Astrocyte (in vitro differentiated cells and primary cell): ENCODE data around the gene MDN1. TPM values are rescaled to one million over a fixed set of nuclear protein-coding genes. Genes with fewer than 3 reads are reported as not detected.
"Not testable (repeated sequence)": the region's sequence is repeated elsewhere in the genome, so short reads cannot be mapped to it uniquely, and the experiment has no call there.

Experiments
- DNase-seq: peaks from one replicate; pipeline ENCODE4 v3.0.0-alpha.2; 2010; ENCODE audit warnings: low read depth
- FAIRE-seq: peaks from 2 replicates; lab custom pipeline; 2011; peaks lifted over from hg19 to GRCh38; lab: Jason Lieb, UNC
- H2AFZ ChIP-seq: 2 replicates; pipeline ENCODE4 v1.6.0; 2012; ENCODE audit warnings: low read depth, low read length, inconsistent platforms
- H3K27ac ChIP-seq: 2 replicates; pipeline ENCODE4 v1.5.1; 2011; ENCODE audit warnings: low read depth, low read length, inconsistent platforms
- H3K27me3 ChIP-seq: 2 replicates; pipeline ENCODE4 v1.6.0; 2011; ENCODE audit warnings: low read length, inconsistent platforms; ENCODE audit not compliant: insufficient read depth
- H3K36me3 ChIP-seq: 2 replicates; pipeline ENCODE4 v1.5.1; 2011; ENCODE audit warnings: low read length, inconsistent platforms; ENCODE audit not compliant: insufficient read depth
- H3K4me1 ChIP-seq: 2 replicates; pipeline ENCODE4 v1.5.1; 2011; ENCODE audit warnings: low read length, inconsistent platforms; ENCODE audit not compliant: insufficient read depth
- H3K4me2 ChIP-seq: 2 replicates; pipeline ENCODE4 v1.6.0; 2012; ENCODE audit warnings: low read length, inconsistent platforms
- H3K4me3 ChIP-seq: 2 replicates; pipeline ENCODE4 v1.5.1; 2011; ENCODE audit warnings: low read depth, mild to moderate bottlenecking, low read length, inconsistent platforms; ENCODE audit not compliant: insufficient read depth
- H3K79me2 ChIP-seq: 2 replicates; pipeline ENCODE4 v1.6.0; 2012; ENCODE audit warnings: mild to moderate bottlenecking, low read length, inconsistent platforms; ENCODE audit not compliant: insufficient read depth
- H3K9ac ChIP-seq: 2 replicates; pipeline ENCODE4 v1.6.0; 2012; ENCODE audit warnings: mild to moderate bottlenecking, low read length, inconsistent platforms
- H3K9me3 ChIP-seq: 2 replicates; pipeline ENCODE4 v1.5.1; 2012; ENCODE audit warnings: low read depth, mild to moderate bottlenecking, low read length, inconsistent platforms; ENCODE audit not compliant: insufficient read depth
- H4K20me1 ChIP-seq: 2 replicates; pipeline ENCODE4 v1.6.0; 2012; ENCODE audit warnings: low read length, inconsistent platforms; ENCODE audit not compliant: insufficient read depth
- H3K27ac Mint-ChIP-seq: one replicate; pipeline ENCODE4 v1.8.0; 2021; ENCODE audit warnings: mild to moderate bottlenecking, mixed read lengths; ENCODE audit not compliant: unreplicated experiment
- H3K27me3 Mint-ChIP-seq: one replicate; pipeline ENCODE4 v1.8.0; 2021; ENCODE audit warnings: low read depth, mixed read lengths; ENCODE audit not compliant: unreplicated experiment
- H3K36me3 Mint-ChIP-seq: one replicate; pipeline ENCODE4 v1.8.0; 2021; ENCODE audit warnings: low read depth, mixed read lengths; ENCODE audit not compliant: unreplicated experiment
- H3K4me1 Mint-ChIP-seq: one replicate; pipeline ENCODE4 v1.8.0; 2021; ENCODE audit warnings: low read depth, mixed read lengths; ENCODE audit not compliant: unreplicated experiment
- H3K4me3 Mint-ChIP-seq: one replicate; pipeline ENCODE4 v1.8.0; 2021; ENCODE audit warnings: mild to moderate bottlenecking, moderate library complexity, mixed read lengths; ENCODE audit not compliant: unreplicated experiment
- H3K9me3 Mint-ChIP-seq: one replicate; pipeline ENCODE4 v1.8.0; 2021; ENCODE audit warnings: mild to moderate bottlenecking, mixed read lengths; ENCODE audit not compliant: unreplicated experiment
- CTCF ChIP-seq: IDR thresholded peaks from 2 replicates; pipeline ENCODE4 v1.5.1; 2011; ENCODE audit warnings: low read depth, mild to moderate bottlenecking, inconsistent platforms, low read length, moderate library complexity; ENCODE audit not compliant: insufficient read depth
- EZH2 ChIP-seq: IDR thresholded peaks from 2 replicates; pipeline ENCODE4 v1.6.1; 2012; ENCODE audit warnings: mild to moderate bottlenecking, low read length, inconsistent platforms; ENCODE audit not compliant: insufficient read depth
- total RNA-seq: library from RNA; stranded (reverse); gene quantifications from 2 replicates; pipeline ENCODE4 v1.2.1, GENCODE V29; 2021

The MDN1 gene
- total RNA-seq, 1 donor from 2014 or later = 35.7 TPM

DNA sequence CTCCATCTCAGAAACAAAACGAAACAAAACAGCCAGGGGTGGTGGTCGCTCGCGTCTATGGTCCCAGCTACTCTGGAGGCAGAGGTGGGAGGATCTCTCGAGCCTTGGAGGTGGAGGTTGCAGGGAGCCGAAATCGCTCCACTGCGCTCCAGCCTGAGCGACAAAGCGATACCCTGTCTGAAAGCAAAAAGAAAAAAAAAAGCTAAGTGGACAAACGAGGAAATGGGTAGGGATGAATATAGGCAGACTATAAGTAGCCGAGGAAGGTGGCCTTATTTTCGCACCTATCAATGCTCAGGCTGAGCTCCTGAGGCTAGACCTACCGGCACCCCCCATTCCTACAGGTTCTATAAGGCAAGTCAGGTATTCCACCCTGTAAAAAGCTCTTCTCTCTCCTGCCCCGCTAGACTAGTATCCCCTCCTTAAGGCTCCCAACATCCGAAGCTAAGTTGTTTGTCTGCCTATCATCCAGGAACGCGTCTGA, 9.4 kb upstream of the MDN1 start:
- H3K4me2 ChIP-seq = peak overlapping the region; percentile 93
- H3K4me3 ChIP-seq = peak overlapping the region; percentile 87
- H3K36me3 Mint-ChIP-seq = peaks cover 7% of the 10 kb centered on the region
- peak overlapping the region; percentile 55 for H3K27ac ChIP-seq
- H3K27ac Mint-ChIP-seq = peak overlapping the region; percentile 58
- no peaks in the 10 kb centered on the region for H4K20me1 ChIP-seq
- no peaks in the 10 kb centered on the region for H3K27me3 Mint-ChIP-seq
- H3K9me3 ChIP-seq = no peaks in the 10 kb centered on the region
- no peak for FAIRE-seq
- TF ChIP-seq EZH2 (no peak), CTCF (no peak)
- peak overlapping the region; percentile 84 for H3K9ac ChIP-seq
- peaks cover 13% of the 10 kb centered on the region for H3K4me1 ChIP-seq
- H3K36me3 ChIP-seq = peaks cover 6% of the 10 kb centered on the region
- H3K79me2 ChIP-seq = peaks cover 24% of the 10 kb centered on the region
- peak overlapping the region; percentile 84 for H3K4me3 Mint-ChIP-seq
- no peaks in the 10 kb centered on the region for H3K27me3 ChIP-seq
- H3K9me3 Mint-ChIP-seq = no peaks in the 10 kb centered on the region
- H3K4me1 Mint-ChIP-seq = peaks cover 10% of the 10 kb centered on the region
- H2AFZ ChIP-seq = peak overlapping the region; percentile 88
- DNase-seq = no peak

DNA sequence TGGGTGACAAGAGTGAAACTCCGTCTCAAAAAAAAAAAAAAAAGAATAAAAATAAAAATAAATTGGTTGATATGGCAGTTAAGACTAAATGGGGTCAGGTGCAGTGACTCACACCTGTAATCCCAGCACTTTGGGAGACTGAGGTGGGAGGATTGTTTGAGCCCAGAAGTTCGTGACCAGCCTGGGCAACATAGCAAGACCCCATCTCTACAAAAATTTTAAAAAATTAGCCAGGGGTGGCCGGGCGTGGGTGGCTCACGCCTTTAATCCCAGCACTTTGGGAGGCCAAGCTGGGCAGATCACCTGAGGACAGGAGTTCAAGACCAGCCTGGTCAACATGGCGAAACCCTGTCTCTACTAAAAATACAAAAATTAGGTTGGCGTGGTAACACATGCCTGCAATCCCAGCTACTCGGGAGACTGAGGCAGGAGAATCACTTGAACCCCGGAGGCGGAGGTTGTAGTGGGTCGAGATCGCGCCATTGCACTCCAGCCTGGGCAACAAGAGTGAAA, 8.9 kb upstream of the MDN1 start:
- H3K9ac ChIP-seq = peak overlapping the region; percentile 84
- H2AFZ ChIP-seq = peak overlapping the region; percentile 88
- not testable (repeated sequence) for H3K36me3 Mint-ChIP-seq, DNase-seq, H3K9me3 ChIP-seq, H3K27me3 Mint-ChIP-seq, H3K27ac Mint-ChIP-seq, H3K36me3 ChIP-seq, H3K9me3 Mint-ChIP-seq, FAIRE-seq, H3K27me3 ChIP-seq, H3K4me1 Mint-ChIP-seq, H4K20me1 ChIP-seq
- peaks cover 24% of the 10 kb centered on the region for H3K79me2 ChIP-seq
- H3K27ac ChIP-seq = peak overlapping the region; percentile 55
- H3K4me1 ChIP-seq = peaks cover 13% of the 10 kb centered on the region
- H3K4me2 ChIP-seq = peak overlapping the region; percentile 93
- peak overlapping the region; percentile 84 for H3K4me3 Mint-ChIP-seq
- H3K4me3 ChIP-seq = peak overlapping the region; percentile 87

GRCh38 chr6:89826029-89826528, 6.5 kb upstream of the MDN1 start:
- Histone ChIP-seq H3K4me2 (peak overlapping the region; percentile 55), H3K9ac (peak overlapping the region; percentile 43), H3K27ac (peak overlapping the region; percentile 23), H3K36me3 (no peaks in the 10 kb centered on the region), H3K4me3 (no peak overlapping the region), H3K27me3 (no peaks in the 10 kb centered on the region), H3K9me3 (no peaks in the 10 kb centered on the region), H2AFZ (peak overlapping the region; percentile 19), H3K79me2 (peaks cover 13% of the 10 kb centered on the region), H4K20me1 (no peaks in the 10 kb centered on the region), H3K4me1 (peaks cover 13% of the 10 kb centered on the region)
- DNase-seq = peak; percentile 65
- Mint-ChIP-seq H3K36me3 (peaks cover 2% of the 10 kb centered on the region), H3K9me3 (no peaks in the 10 kb centered on the region), H3K4me1 (peaks cover 10% of the 10 kb centered on the region), H3K27me3 (no peaks in the 10 kb centered on the region), H3K4me3 (no peak overlapping the region), H3K27ac (peak overlapping the region; percentile 92)
- TF ChIP-seq EZH2 = no peak
- TF ChIP-seq CTCF = no peak
- FAIRE-seq = no peak
